HG02571 (cell line): ENCODE data around the gene ARHGAP9.
"Not testable (repeated sequence)": the region's sequence is repeated elsewhere in the genome, so short reads cannot be mapped to it uniquely, and the experiment has no call there.

Experiments used
- ATAC-seq: cut with Tn5 transposase; IDR thresholded peaks from one replicate; pipeline ENCODE4 v1.9.1; 2021; ENCODE audit warnings: mild to moderate bottlenecking, moderate library complexity; ENCODE audit not compliant: unreplicated experiment

The ARHGAP9 gene

GRCh38 chr12:57517718-57518117 lies 38.1 kb upstream of the ARHGAP9 start:
- not testable (repeated sequence) for ATAC-seq

- ATAC-seq, result no peak
Measured at GRCh38 chr12:57517187-57517586, 37.5 kb upstream of the ARHGAP9 start.

- no peak for ATAC-seq
Measured at GRCh38 chr12:57516617-57517153, 37.0 kb upstream of the ARHGAP9 start.

GRCh38 chr12:57515934-57516541 lies 36.4 kb upstream of the ARHGAP9 start:
- no peak for ATAC-seq

- no peak for ATAC-seq
Measured at GRCh38 chr12:57515408-57515933, 35.8 kb upstream of the ARHGAP9 start.

GRCh38 chr12:57514720-57515407 lies 35.2 kb upstream of the ARHGAP9 start:
- no peak for ATAC-seq

GRCh38 chr12:57514246-57514645 lies 34.6 kb upstream of the ARHGAP9 start:
- not testable (repeated sequence) for ATAC-seq

GRCh38 chr12:57513677-57514076 lies 34.0 kb upstream of the ARHGAP9 start:
- not testable (repeated sequence) for ATAC-seq

- no peak for ATAC-seq
Measured at GRCh38 chr12:57513266-57513665, 33.6 kb upstream of the ARHGAP9 start.

- ATAC-seq, result no peak
Measured at GRCh38 chr12:57512665-57513064, 33.0 kb upstream of the ARHGAP9 start.

GRCh38 chr12:57511588-57512325 lies 32.1 kb upstream of the ARHGAP9 start:
- no peak for ATAC-seq

- ATAC-seq, result no peak
Measured at GRCh38 chr12:57511161-57511560, 31.5 kb upstream of the ARHGAP9 start.

GRCh38 chr12:57507796-57508195 lies 28.1 kb upstream of the ARHGAP9 start:
- ATAC-seq, result not testable (repeated sequence)

- ATAC-seq, result not testable (repeated sequence)
Measured at GRCh38 chr12:57506541-57506940, 26.9 kb upstream of the ARHGAP9 start.

GRCh38 chr12:57502311-57502969 lies 22.8 kb upstream of the ARHGAP9 start:
- not testable (repeated sequence) for ATAC-seq

GRCh38 chr12:57500213-57500612 lies 20.5 kb upstream of the ARHGAP9 start:
- ATAC-seq, result no peak

- no peak for ATAC-seq
Measured at GRCh38 chr12:57498571-57498970, 18.9 kb upstream of the ARHGAP9 start.

GRCh38 chr12:57498132-57498502 lies 18.5 kb upstream of the ARHGAP9 start:
- no peak for ATAC-seq

GRCh38 chr12:57497223-57498131 lies 17.8 kb upstream of the ARHGAP9 start:
- no peak for ATAC-seq

- no peak for ATAC-seq
Measured at GRCh38 chr12:57496822-57497221, 17.2 kb upstream of the ARHGAP9 start.
